ENCODE results near the gene C11orf68. TPM values are rescaled to one million over a fixed set of nuclear protein-coding genes. Genes with fewer than 3 reads are reported as not detected.

Gene C11orf68
- total and polyA plus RNA-seq, 9 of the 15 experiments (the other 6 are each of a cell fraction or from before 2014, with no cell fraction given), result 3.6 to 35.9 (median 12.8) TPM

DNA sequence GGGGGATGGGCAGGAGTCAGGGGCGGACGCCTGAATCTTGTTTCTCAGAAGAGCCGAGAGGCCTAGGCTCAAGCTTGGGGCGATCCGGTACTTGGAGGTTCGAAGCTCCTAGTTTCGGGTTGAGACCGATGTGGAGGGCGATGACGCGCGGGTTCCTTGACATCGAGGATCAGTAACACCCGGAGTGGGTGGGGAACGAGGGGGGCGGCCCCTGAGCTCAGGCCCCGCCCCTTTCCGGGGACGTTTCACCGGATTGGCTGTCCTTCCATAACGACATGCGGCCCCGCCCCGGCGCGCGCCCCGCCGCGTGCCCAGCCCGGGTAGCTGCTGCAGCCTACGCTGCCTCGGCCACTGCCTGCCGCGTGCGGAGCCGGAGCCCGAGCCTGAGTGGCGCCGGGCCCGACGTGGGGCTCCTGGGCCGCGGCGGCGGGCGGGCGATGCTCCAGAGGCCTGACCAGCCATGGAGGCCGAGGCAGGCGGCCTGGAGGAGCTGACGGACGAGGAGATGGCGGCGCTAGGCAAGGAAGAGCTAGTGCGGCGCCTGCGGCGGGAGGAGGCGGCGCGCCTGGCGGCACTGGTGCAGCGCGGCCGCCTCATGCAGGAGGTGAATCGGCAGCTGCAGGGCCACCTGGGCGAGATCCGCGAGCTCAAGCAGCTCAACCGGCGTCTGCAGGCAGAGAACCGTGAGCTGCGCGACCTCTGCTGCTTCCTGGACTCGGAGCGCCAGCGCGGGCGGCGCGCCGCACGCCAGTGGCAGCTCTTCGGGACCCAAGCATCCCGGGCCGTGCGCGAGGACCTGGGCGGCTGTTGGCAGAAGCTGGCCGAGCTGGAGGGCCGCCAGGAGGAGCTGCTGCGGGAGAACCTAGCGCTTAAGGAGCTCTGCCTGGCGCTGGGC lies 28.3 kb downstream of the C11orf68 start, which contains the start of gene CCDC85B (continued):
- TF ChIP-seq ZBTB2 (IDR thresholded peaks at IDR 0.05), result no peak
- peak; percentile 84; the same call in 1 of the 2 replicates for TF ChIP-seq ZNF76 (CRISPR knock-in tag; IDR thresholded peaks at IDR 0.05; ENCODE audit: borderline replicate concordance)
- peak; percentile 71 for TF ChIP-seq POLR2H (tag; IDR thresholded peaks at IDR 0.05; ENCODE audit: low read depth)
- TF ChIP-seq GTF2A2 (tag; IDR thresholded peaks at IDR 0.05), result no peak
- TF ChIP-seq NR0B1 (IDR thresholded peaks at IDR 0.05; ENCODE audit: partially characterized antibody), result no peak
- TF ChIP-seq U2AF1 (optimal IDR thresholded peaks at IDR 0.05; ENCODE audit: low read depth, low read length), result peak; percentile 84
- TF ChIP-seq DMBX1 (CRISPR knock-in tag; IDR thresholded peaks at IDR 0.05; ENCODE audit: borderline replicate concordance), result peak; percentile 63; the same call in 1 of the 2 replicates
- no peak for TF ChIP-seq RFX1 (IDR thresholded peaks at IDR 0.05)
- TF ChIP-seq TCF3 (CRISPR knock-in tag; IDR thresholded peaks at IDR 0.05), result no peak; the same call in 1 of the 2 replicates
- no peak for TF ChIP-seq IRF2 (CRISPR knock-in tag; IDR thresholded peaks at IDR 0.05)
- peak; percentile 81; the same call in 1 of the 2 replicates for TF ChIP-seq KLF1 (tag; IDR thresholded peaks at IDR 0.05)
- TF ChIP-seq CREB3 (tag; conservative IDR thresholded peaks at IDR 0.05; ENCODE audit: low read depth), result no peak
- peak; percentile 82 for TF ChIP-seq CHD1 (IDR thresholded peaks at IDR 0.05; ENCODE audit: low read length)
- TF ChIP-seq SMAD3 (CRISPR knock-in tag; conservative IDR thresholded peaks at IDR 0.05), result no peak
- no peak for TF ChIP-seq RBM17 (IDR thresholded peaks at IDR 0.05; ENCODE audit: borderline replicate concordance, low read depth, low read length)
- no peak for TF ChIP-seq ZNF561 (CRISPR knock-in tag; conservative IDR thresholded peaks at IDR 0.05)
- peak; percentile 51 to 79; a peak in 3 of 4 replicates for TF ChIP-seq SIN3A (IDR thresholded peaks at IDR 0.05; ENCODE audit: borderline replicate concordance in 2 of 2, control insufficient read depth in 1 of 2, low read depth in 2 of 2, low read length in 2 of 2)
- TF ChIP-seq PATZ1 (CRISPR knock-in tag; IDR thresholded peaks at IDR 0.05; ENCODE audit: borderline replicate concordance), result no peak
